Colonic mucosa (tissue), 4 donors: ENCODE data around the gene TRMO. TPM values are rescaled to one million over a fixed set of nuclear protein-coding genes. Genes with fewer than 3 reads are reported as not detected.

Source experiments
- DNase-seq: peaks from one replicate; pipeline ENCODE4 v3.0.0-alpha.2; 2020
- H3K27ac ChIP-seq: fragments of 200-600 bp; one replicate; pipeline ENCODE4 v1.8.0; 2021
- H3K27me3 ChIP-seq: fragments of 200-600 bp; one replicate; pipeline ENCODE4 v1.8.0; 2021
- H3K36me3 ChIP-seq: fragments of 200-600 bp; one replicate; pipeline ENCODE4 v1.8.0; 2021
- H3K4me1 ChIP-seq: fragments of 200-600 bp; one replicate; pipeline ENCODE4 v1.8.0; 2021; ENCODE audit warnings: mild to moderate bottlenecking
- H3K4me3 ChIP-seq: fragments of 200-600 bp; one replicate; pipeline ENCODE4 v1.8.0; 2021
- H3K9ac ChIP-seq, 2 donors: one replicate each; pipeline ENCODE4 v1.7.0; 2013; ENCODE audit warnings: control low read depth in 2 of 2, low read depth in 2 of 2, low read length in 2 of 2
- H3K9me3 ChIP-seq: fragments of 200-600 bp; one replicate; pipeline ENCODE4 v1.8.0; 2021
- CTCF ChIP-seq: fragments of 200-600 bp; IDR thresholded peaks from one replicate; pipeline ENCODE4 v1.8.0; 2022; ENCODE audit warnings: antibody characterized with exemption, mild to moderate bottlenecking
- intact Hi-C: fragments of 100-400 bp; cut with DNase I; formaldehyde crosslinking; loops from one replicate; pipeline ENCODE4 v1.14.1; 2022
- total RNA-seq, 2 donors: library from RNA; stranded (reverse); fragmentation: NEBNext Ultra II Directional in 1 of 2; extraction: Animal tissue kit (Norgen Biotek cat#: 25700) in 1 of 2; gene quantifications; one replicate each; pipeline ENCODE4 v1.2.1, GENCODE V29; 2021
- donor health status: healthy.
- donor health status: DM: no; HTN: no; CAD: no.
- donor health status: DM: no; HTN: no; CAD: no.

TRMO gene
- total RNA-seq, 2 donors from 2014 or later = 10.2 to 11.9 TPM

GRCh38 chr9:97907632-97908031 is 14.7 kb downstream of the TRMO start:
- no peak overlapping the region for H3K9ac ChIP-seq
- H3K36me3 ChIP-seq = peaks cover 9% of the 10 kb centered on the region
- H3K9me3 ChIP-seq = no peaks in the 10 kb centered on the region
- DNase-seq = no peak
- no peaks in the 10 kb centered on the region for H3K4me1 ChIP-seq
- H3K4me3 ChIP-seq = no peak overlapping the region
- no peaks in the 10 kb centered on the region for H3K27me3 ChIP-seq
- TF ChIP-seq CTCF = no peak
- intact Hi-C loops = no loop called here
- H3K27ac ChIP-seq = no peak overlapping the region

- H3K9ac ChIP-seq = no peak overlapping the region
- DNase-seq = no peak
- no peak for TF ChIP-seq CTCF
- H3K9me3 ChIP-seq = no peaks in the 10 kb centered on the region
- H3K27ac ChIP-seq = peak overlapping the region; percentile 43
- H3K4me3 ChIP-seq = no peak overlapping the region
- peaks cover 9% of the 10 kb centered on the region for H3K36me3 ChIP-seq
- no peaks in the 10 kb centered on the region for H3K27me3 ChIP-seq
- intact Hi-C loops = no loop called here
- H3K4me1 ChIP-seq = no peaks in the 10 kb centered on the region
Observed at GRCh38 chr9:97907046-97907445, 15.3 kb downstream of the TRMO start.

- Histone ChIP-seq H3K27me3 (no peaks in the 10 kb centered on the region), H3K9ac (no peak overlapping the region), H3K9me3 (no peaks in the 10 kb centered on the region), H3K36me3 (peaks cover 9% of the 10 kb centered on the region), H3K4me1 (no peaks in the 10 kb centered on the region), H3K27ac (peak overlapping the region; percentile 43), H3K4me3 (no peak overlapping the region)
- no peak for DNase-seq
- intact Hi-C loops = no loop called here
- no peak for TF ChIP-seq CTCF
Observed at GRCh38 chr9:97906236-97906831, 16.0 kb downstream of the TRMO start.

GRCh38 chr9:97905228-97905627 is 17.1 kb downstream of the TRMO start:
- no peaks in the 10 kb centered on the region for H3K9me3 ChIP-seq
- no peak overlapping the region for H3K27ac ChIP-seq
- H3K4me3 ChIP-seq = no peak overlapping the region
- DNase-seq = no peak
- no peak overlapping the region for H3K9ac ChIP-seq
- H3K36me3 ChIP-seq = peaks cover 7% of the 10 kb centered on the region
- TF ChIP-seq CTCF = no peak
- no peaks in the 10 kb centered on the region for H3K4me1 ChIP-seq
- intact Hi-C loops = no loop called here
- no peaks in the 10 kb centered on the region for H3K27me3 ChIP-seq

- intact Hi-C loops = loop anchor here (5.0 kb wide), 1 partner anchor 192 kb away; no protein-coding TSS in a partner anchor
- Histone ChIP-seq H3K9ac (no peak overlapping the region), H3K4me1 (no peaks in the 10 kb centered on the region), H3K27me3 (no peaks in the 10 kb centered on the region), H3K36me3 (peaks cover 2% of the 10 kb centered on the region), H3K9me3 (no peaks in the 10 kb centered on the region), H3K4me3 (no peak overlapping the region), H3K27ac (no peak overlapping the region)
- no peak for TF ChIP-seq CTCF
- DNase-seq = no peak
Observed at GRCh38 chr9:97904725-97905124, 17.6 kb downstream of the TRMO start.
